ENCODE measurements around the gene MELTF. TPM values are rescaled to one million over a fixed set of nuclear protein-coding genes. Genes with fewer than 3 reads are reported as not detected.

MELTF gene
- total and polyA plus RNA-seq, 4 donors, result 3.9 to 11.6 (median 7.7) TPM

- Histone ChIP-seq H3K9me3 (ENCODE audit: control insufficient read depth, insufficient read depth, low read length) (no peaks in the 10 kb centered on the region), H3K4me3 (ENCODE audit: low read depth, low read length) (no peak overlapping the region), H3K27me3 (ENCODE audit: control insufficient read depth, insufficient read depth, low read length) (peaks cover 14% of the 10 kb centered on the region), H3K36me3 (ENCODE audit: control insufficient read depth, insufficient read depth, low read length) (peaks cover 3% of the 10 kb centered on the region), H3K27ac (ENCODE audit: low read depth, low read length) (no peak overlapping the region), H3K4me1 (ENCODE audit: control insufficient read depth, insufficient read depth, low read length) (peaks cover 25% of the 10 kb centered on the region)
- DNase-seq (ENCODE audit: low read depth in 4 of 6, low spot score in 6 of 6), result no peak
- 89% methylated on average over 14 of the region's 15 CpGs for WGBS (ENCODE audit: insufficient coverage)
Measured at GRCh38 chr3:197021729-197022404, 7.8 kb downstream of the MELTF start.

- no peak overlapping the region for H3K27ac ChIP-seq (ENCODE audit: low read depth, low read length)
Measured at GRCh38 chr3:197021231-197021630, 8.4 kb downstream of the MELTF start.

GRCh38 chr3:197019535-197019934 lies 10.1 kb downstream of the MELTF start:
- Histone ChIP-seq H3K27me3 (ENCODE audit: control insufficient read depth, insufficient read depth, low read length) (peaks cover 5% of the 10 kb centered on the region), H3K9me3 (ENCODE audit: control insufficient read depth, insufficient read depth, low read length) (no peaks in the 10 kb centered on the region), H3K36me3 (ENCODE audit: control insufficient read depth, insufficient read depth, low read length) (no peaks in the 10 kb centered on the region), H3K4me3 (ENCODE audit: low read depth, low read length) (no peak overlapping the region), H3K4me1 (ENCODE audit: control insufficient read depth, insufficient read depth, low read length) (peaks cover 21% of the 10 kb centered on the region), H3K27ac (ENCODE audit: low read depth, low read length) (no peak overlapping the region)
- no peak for DNase-seq (ENCODE audit: low read depth in 4 of 6, low spot score in 6 of 6)
- 83% methylated on average over 6 of the region's 13 CpGs for WGBS (ENCODE audit: insufficient coverage)

More at GRCh38 chr3:197021231-197021630, 8.4 kb downstream of the MELTF start:
- Histone ChIP-seq H3K27me3 (ENCODE audit: control insufficient read depth, insufficient read depth, low read length) (peaks cover 8% of the 10 kb centered on the region), H3K9me3 (ENCODE audit: control insufficient read depth, insufficient read depth, low read length) (no peaks in the 10 kb centered on the region), H3K4me3 (ENCODE audit: low read depth, low read length) (no peak overlapping the region), H3K36me3 (ENCODE audit: control insufficient read depth, insufficient read depth, low read length) (peaks cover 3% of the 10 kb centered on the region), H3K4me1 (ENCODE audit: control insufficient read depth, insufficient read depth, low read length) (peaks cover 25% of the 10 kb centered on the region)
- no peak for DNase-seq (ENCODE audit: low read depth in 4 of 6, low spot score in 6 of 6)
- 61% methylated on average over 4 of the region's 10 CpGs for WGBS (ENCODE audit: insufficient coverage)

GRCh38 chr3:197019021-197019420 lies 10.6 kb downstream of the MELTF start:
- H3K4me3 ChIP-seq (ENCODE audit: low read depth, low read length), result no peak overlapping the region
- no peaks in the 10 kb centered on the region for H3K36me3 ChIP-seq (ENCODE audit: control insufficient read depth, insufficient read depth, low read length)
- no peak overlapping the region for H3K27ac ChIP-seq (ENCODE audit: low read depth, low read length)
- 38% methylated on average over 6 of the region's 6 CpGs for WGBS (ENCODE audit: insufficient coverage)
- H3K9me3 ChIP-seq (ENCODE audit: control insufficient read depth, insufficient read depth, low read length), result no peaks in the 10 kb centered on the region
- peaks cover 16% of the 10 kb centered on the region for H3K4me1 ChIP-seq (ENCODE audit: control insufficient read depth, insufficient read depth, low read length)
- peaks cover 5% of the 10 kb centered on the region for H3K27me3 ChIP-seq (ENCODE audit: control insufficient read depth, insufficient read depth, low read length)
- no peak for DNase-seq (ENCODE audit: low read depth in 4 of 6, low spot score in 6 of 6)

GRCh38 chr3:197017003-197017402 lies 12.6 kb downstream of the MELTF start:
- no peaks in the 10 kb centered on the region for H3K36me3 ChIP-seq (ENCODE audit: control insufficient read depth, insufficient read depth, low read length)
- 94% methylated on average over 15 of the region's 18 CpGs for WGBS (ENCODE audit: insufficient coverage)
- H3K4me3 ChIP-seq (ENCODE audit: low read depth, low read length), result no peak overlapping the region
- DNase-seq (ENCODE audit: low read depth in 4 of 6, low spot score in 6 of 6), result no peak
- H3K27ac ChIP-seq (ENCODE audit: low read depth, low read length), result no peak overlapping the region
- peaks cover under 1% of the 10 kb centered on the region for H3K4me1 ChIP-seq (ENCODE audit: control insufficient read depth, insufficient read depth, low read length)
- no peaks in the 10 kb centered on the region for H3K27me3 ChIP-seq (ENCODE audit: control insufficient read depth, insufficient read depth, low read length)
- no peaks in the 10 kb centered on the region for H3K9me3 ChIP-seq (ENCODE audit: control insufficient read depth, insufficient read depth, low read length)

- 93% methylated on average over 24 of the region's 28 CpGs for WGBS (ENCODE audit: insufficient coverage)
- H3K9me3 ChIP-seq (ENCODE audit: control insufficient read depth, insufficient read depth, low read length), result no peaks in the 10 kb centered on the region
- no peaks in the 10 kb centered on the region for H3K27me3 ChIP-seq (ENCODE audit: control insufficient read depth, insufficient read depth, low read length)
- peaks cover 10% of the 10 kb centered on the region for H3K4me1 ChIP-seq (ENCODE audit: control insufficient read depth, insufficient read depth, low read length)
- no peaks in the 10 kb centered on the region for H3K36me3 ChIP-seq (ENCODE audit: control insufficient read depth, insufficient read depth, low read length)
- H3K4me3 ChIP-seq (ENCODE audit: low read depth, low read length), result no peak overlapping the region
- H3K27ac ChIP-seq (ENCODE audit: low read depth, low read length), result no peak overlapping the region
- no peak for DNase-seq (ENCODE audit: low read depth in 4 of 6, low spot score in 6 of 6)
Measured at GRCh38 chr3:197015790-197016736, 13.6 kb downstream of the MELTF start.

GRCh38 chr3:197014942-197015575 lies 14.6 kb downstream of the MELTF start:
- Histone ChIP-seq H3K36me3 (ENCODE audit: control insufficient read depth, insufficient read depth, low read length) (no peaks in the 10 kb centered on the region), H3K9me3 (ENCODE audit: control insufficient read depth, insufficient read depth, low read length) (no peaks in the 10 kb centered on the region), H3K27ac (ENCODE audit: low read depth, low read length) (no peak overlapping the region), H3K27me3 (ENCODE audit: control insufficient read depth, insufficient read depth, low read length) (no peaks in the 10 kb centered on the region), H3K4me1 (ENCODE audit: control insufficient read depth, insufficient read depth, low read length) (peaks cover 14% of the 10 kb centered on the region), H3K4me3 (ENCODE audit: low read depth, low read length) (no peak overlapping the region)
- 93% methylated on average over 17 of the region's 22 CpGs for WGBS (ENCODE audit: insufficient coverage)
- no peak for DNase-seq (ENCODE audit: low read depth in 4 of 6, low spot score in 6 of 6)

- no CpG with 5 or more reads among the region's 6 CpGs for WGBS (ENCODE audit: insufficient coverage)
- H3K9me3 ChIP-seq (ENCODE audit: control insufficient read depth, insufficient read depth, low read length), result no peaks in the 10 kb centered on the region
- no peaks in the 10 kb centered on the region for H3K36me3 ChIP-seq (ENCODE audit: control insufficient read depth, insufficient read depth, low read length)
- H3K27ac ChIP-seq (ENCODE audit: low read depth, low read length), result no peak overlapping the region
- peak in 1 of 6 donors; percentile 47 for DNase-seq (ENCODE audit: low read depth in 4 of 6, low spot score in 6 of 6)
- no peak overlapping the region for H3K4me3 ChIP-seq (ENCODE audit: low read depth, low read length)
- H3K27me3 ChIP-seq (ENCODE audit: control insufficient read depth, insufficient read depth, low read length), result no peaks in the 10 kb centered on the region
- H3K4me1 ChIP-seq (ENCODE audit: control insufficient read depth, insufficient read depth, low read length), result peaks cover 14% of the 10 kb centered on the region
Measured at GRCh38 chr3:197014024-197014423, 15.6 kb downstream of the MELTF start.

- H3K4me3 ChIP-seq (ENCODE audit: low read depth, low read length), result no peak overlapping the region
- H3K27ac ChIP-seq (ENCODE audit: low read depth, low read length), result no peak overlapping the region
Measured at GRCh38 chr3:197012540-197012883, 17.1 kb downstream of the MELTF start.

More at GRCh38 chr3:197012540-197012883, 17.1 kb downstream of the MELTF start:
- Histone ChIP-seq H3K36me3 (ENCODE audit: control insufficient read depth, insufficient read depth, low read length) (peaks cover 4% of the 10 kb centered on the region), H3K9me3 (ENCODE audit: control insufficient read depth, insufficient read depth, low read length) (no peaks in the 10 kb centered on the region), H3K27me3 (ENCODE audit: control insufficient read depth, insufficient read depth, low read length) (no peaks in the 10 kb centered on the region), H3K4me1 (ENCODE audit: control insufficient read depth, insufficient read depth, low read length) (peaks cover 14% of the 10 kb centered on the region)
- 72% methylated on average over 5 of the region's 7 CpGs for WGBS (ENCODE audit: insufficient coverage)
- no peak for DNase-seq (ENCODE audit: low read depth in 4 of 6, low spot score in 6 of 6)
